GM04503 (cell line): ENCODE measurements around the gene GABRR2.
"Not testable (repeated sequence)": the region's sequence is repeated elsewhere in the genome, so short reads cannot be mapped to it uniquely, and the experiment has no call there.

ENCODE experiments used
- DNase-seq: peaks from one replicate; pipeline ENCODE4 v3.0.0-alpha.2; 2012; ENCODE audit warnings: low read depth

The GABRR2 gene

GRCh38 chr6:89323511-89323971, 8.4 kb upstream of the GABRR2 start:
- DNase-seq: no peak

- DNase-seq: no peak
These were observed 6.3 kb upstream of the GABRR2 start for GRCh38 chr6:89321131-89321970.

GRCh38 chr6:89320012-89320559, 5.0 kb upstream of the GABRR2 start:
- DNase-seq: no peak

GRCh38 chr6:89317067-89317466, 2.0 kb upstream of the GABRR2 start:
- no peak for DNase-seq

- DNase-seq: no peak
These were observed 407 bp downstream of the GABRR2 start for GRCh38 chr6:89314692-89315091.

GRCh38 chr6:89313006-89313405, 2.1 kb downstream of the GABRR2 start:
- DNase-seq: peak; percentile 87

GRCh38 chr6:89311853-89312531, 3.1 kb downstream of the GABRR2 start:
- DNase-seq: peak; percentile 44

GRCh38 chr6:89311530-89311852, 3.6 kb downstream of the GABRR2 start:
- DNase-seq: no peak

- DNase-seq: peak; percentile 25
These were observed 4.2 kb downstream of the GABRR2 start for GRCh38 chr6:89310929-89311328.

GRCh38 chr6:89308525-89309395, 6.3 kb downstream of the GABRR2 start:
- no peak for DNase-seq

GRCh38 chr6:89304517-89304916, 10.6 kb downstream of the GABRR2 start:
- DNase-seq: not testable (repeated sequence)

- no peak for DNase-seq
These were observed 12.2 kb downstream of the GABRR2 start for GRCh38 chr6:89302936-89303335.

GRCh38 chr6:89302195-89302770, 12.8 kb downstream of the GABRR2 start:
- DNase-seq: no peak

GRCh38 chr6:89301586-89302194, 13.4 kb downstream of the GABRR2 start:
- DNase-seq: no peak

GRCh38 chr6:89299466-89299850, 15.6 kb downstream of the GABRR2 start:
- no peak for DNase-seq

GRCh38 chr6:89298680-89299465, 16.2 kb downstream of the GABRR2 start:
- DNase-seq: no peak

GRCh38 chr6:89297695-89298351, 17.3 kb downstream of the GABRR2 start:
- peak; percentile 63 for DNase-seq

- no peak for DNase-seq
These were observed 19.1 kb downstream of the GABRR2 start for GRCh38 chr6:89295981-89296380.

GRCh38 chr6:89295116-89295515, 20.0 kb downstream of the GABRR2 start:
- not testable (repeated sequence) for DNase-seq

- no peak for DNase-seq
These were observed 23.8 kb downstream of the GABRR2 start for GRCh38 chr6:89291256-89291819.
